Astrocyte (in vitro differentiated cells and primary cell): ENCODE results near the gene CLMN. TPM values are rescaled to one million over a fixed set of nuclear protein-coding genes. Genes with fewer than 3 reads are reported as not detected.

Source experiments
- DNase-seq: peaks from one replicate; pipeline ENCODE4 v3.0.0-alpha.2; 2010; ENCODE audit warnings: low read depth
- FAIRE-seq: peaks from 2 replicates; lab custom pipeline; 2011; peaks lifted over from hg19 to GRCh38; lab: Jason Lieb, UNC
- H2AFZ ChIP-seq: 2 replicates; pipeline ENCODE4 v1.6.0; 2012; ENCODE audit warnings: low read depth, low read length, inconsistent platforms
- H3K27ac ChIP-seq: 2 replicates; pipeline ENCODE4 v1.5.1; 2011; ENCODE audit warnings: low read depth, low read length, inconsistent platforms
- H3K27me3 ChIP-seq: 2 replicates; pipeline ENCODE4 v1.6.0; 2011; ENCODE audit warnings: low read length, inconsistent platforms; ENCODE audit not compliant: insufficient read depth
- H3K36me3 ChIP-seq: 2 replicates; pipeline ENCODE4 v1.5.1; 2011; ENCODE audit warnings: low read length, inconsistent platforms; ENCODE audit not compliant: insufficient read depth
- H3K4me1 ChIP-seq: 2 replicates; pipeline ENCODE4 v1.5.1; 2011; ENCODE audit warnings: low read length, inconsistent platforms; ENCODE audit not compliant: insufficient read depth
- H3K4me2 ChIP-seq: 2 replicates; pipeline ENCODE4 v1.6.0; 2012; ENCODE audit warnings: low read length, inconsistent platforms
- H3K4me3 ChIP-seq: 2 replicates; pipeline ENCODE4 v1.5.1; 2011; ENCODE audit warnings: low read depth, mild to moderate bottlenecking, low read length, inconsistent platforms; ENCODE audit not compliant: insufficient read depth
- H3K79me2 ChIP-seq: 2 replicates; pipeline ENCODE4 v1.6.0; 2012; ENCODE audit warnings: mild to moderate bottlenecking, low read length, inconsistent platforms; ENCODE audit not compliant: insufficient read depth
- H3K9ac ChIP-seq: 2 replicates; pipeline ENCODE4 v1.6.0; 2012; ENCODE audit warnings: mild to moderate bottlenecking, low read length, inconsistent platforms
- H3K9me3 ChIP-seq: 2 replicates; pipeline ENCODE4 v1.5.1; 2012; ENCODE audit warnings: low read depth, mild to moderate bottlenecking, low read length, inconsistent platforms; ENCODE audit not compliant: insufficient read depth
- H4K20me1 ChIP-seq: 2 replicates; pipeline ENCODE4 v1.6.0; 2012; ENCODE audit warnings: low read length, inconsistent platforms; ENCODE audit not compliant: insufficient read depth
- H3K27ac Mint-ChIP-seq: one replicate; pipeline ENCODE4 v1.8.0; 2021; ENCODE audit warnings: mild to moderate bottlenecking, mixed read lengths; ENCODE audit not compliant: unreplicated experiment
- H3K27me3 Mint-ChIP-seq: one replicate; pipeline ENCODE4 v1.8.0; 2021; ENCODE audit warnings: low read depth, mixed read lengths; ENCODE audit not compliant: unreplicated experiment
- H3K36me3 Mint-ChIP-seq: one replicate; pipeline ENCODE4 v1.8.0; 2021; ENCODE audit warnings: low read depth, mixed read lengths; ENCODE audit not compliant: unreplicated experiment
- H3K4me1 Mint-ChIP-seq: one replicate; pipeline ENCODE4 v1.8.0; 2021; ENCODE audit warnings: low read depth, mixed read lengths; ENCODE audit not compliant: unreplicated experiment
- H3K4me3 Mint-ChIP-seq: one replicate; pipeline ENCODE4 v1.8.0; 2021; ENCODE audit warnings: mild to moderate bottlenecking, moderate library complexity, mixed read lengths; ENCODE audit not compliant: unreplicated experiment
- H3K9me3 Mint-ChIP-seq: one replicate; pipeline ENCODE4 v1.8.0; 2021; ENCODE audit warnings: mild to moderate bottlenecking, mixed read lengths; ENCODE audit not compliant: unreplicated experiment
- CTCF ChIP-seq: IDR thresholded peaks from 2 replicates; pipeline ENCODE4 v1.5.1; 2011; ENCODE audit warnings: low read depth, mild to moderate bottlenecking, inconsistent platforms, low read length, moderate library complexity; ENCODE audit not compliant: insufficient read depth
- EZH2 ChIP-seq: IDR thresholded peaks from 2 replicates; pipeline ENCODE4 v1.6.1; 2012; ENCODE audit warnings: mild to moderate bottlenecking, low read length, inconsistent platforms; ENCODE audit not compliant: insufficient read depth
- total RNA-seq: library from RNA; stranded (reverse); gene quantifications from 2 replicates; pipeline ENCODE4 v1.2.1, GENCODE V29; 2021

CLMN gene
- total RNA-seq, 1 donor from 2014 or later, result 14.0 TPM

GRCh38 chr14:95232894-95233584 lies 86.7 kb downstream of the CLMN start:
- H2AFZ ChIP-seq, result no peak overlapping the region
- H3K4me1 Mint-ChIP-seq, result peaks cover 1% of the 10 kb centered on the region
- no peaks in the 10 kb centered on the region for H3K9me3 ChIP-seq
- H3K27ac Mint-ChIP-seq, result no peak overlapping the region
- no peak overlapping the region for H3K4me3 Mint-ChIP-seq
- TF ChIP-seq CTCF, result no peak
- no peak for TF ChIP-seq EZH2
- H3K9me3 Mint-ChIP-seq, result no peaks in the 10 kb centered on the region
- no peak overlapping the region for H3K4me3 ChIP-seq
- H3K36me3 ChIP-seq, result no peaks in the 10 kb centered on the region
- H3K27me3 Mint-ChIP-seq, result peaks cover 8% of the 10 kb centered on the region
- no peak for DNase-seq
- FAIRE-seq, result no peak
- H3K27ac ChIP-seq, result no peak overlapping the region
- H4K20me1 ChIP-seq, result no peaks in the 10 kb centered on the region
- no peak overlapping the region for H3K4me2 ChIP-seq
- H3K4me1 ChIP-seq, result peaks cover 5% of the 10 kb centered on the region
- H3K79me2 ChIP-seq, result no peaks in the 10 kb centered on the region
- H3K9ac ChIP-seq, result no peak overlapping the region
- no peaks in the 10 kb centered on the region for H3K36me3 Mint-ChIP-seq
- peaks cover 2% of the 10 kb centered on the region for H3K27me3 ChIP-seq

- Mint-ChIP-seq H3K27ac (no peak overlapping the region), H3K4me3 (no peak overlapping the region), H3K9me3 (no peaks in the 10 kb centered on the region), H3K36me3 (no peaks in the 10 kb centered on the region), H3K4me1 (peaks cover 1% of the 10 kb centered on the region), H3K27me3 (peaks cover 8% of the 10 kb centered on the region)
- H3K9ac ChIP-seq, result no peak overlapping the region
- peaks cover 14% of the 10 kb centered on the region for H3K4me1 ChIP-seq
- FAIRE-seq (no peak), DNase-seq (no peak)
- H3K79me2 ChIP-seq, result no peaks in the 10 kb centered on the region
- TF ChIP-seq EZH2 (no peak), CTCF (no peak)
- peaks cover 2% of the 10 kb centered on the region for H3K27me3 ChIP-seq
- no peaks in the 10 kb centered on the region for H3K36me3 ChIP-seq
- H3K4me2 ChIP-seq, result no peak overlapping the region
- H4K20me1 ChIP-seq, result no peaks in the 10 kb centered on the region
- H3K9me3 ChIP-seq, result no peaks in the 10 kb centered on the region
- no peak overlapping the region for H2AFZ ChIP-seq
- no peak overlapping the region for H3K4me3 ChIP-seq
- no peak overlapping the region for H3K27ac ChIP-seq
Measured at GRCh38 chr14:95231966-95232633, 87.6 kb downstream of the CLMN start.

- Histone ChIP-seq H3K4me2 (no peak overlapping the region), H3K27me3 (peaks cover 2% of the 10 kb centered on the region), H3K27ac (no peak overlapping the region), H2AFZ (no peak overlapping the region), H3K9ac (no peak overlapping the region), H3K79me2 (no peaks in the 10 kb centered on the region), H3K36me3 (no peaks in the 10 kb centered on the region), H3K4me1 (peaks cover 19% of the 10 kb centered on the region), H4K20me1 (no peaks in the 10 kb centered on the region), H3K9me3 (no peaks in the 10 kb centered on the region), H3K4me3 (no peak overlapping the region)
- Mint-ChIP-seq H3K9me3 (no peaks in the 10 kb centered on the region), H3K27me3 (peaks cover 5% of the 10 kb centered on the region), H3K27ac (no peak overlapping the region), H3K4me1 (peaks cover 1% of the 10 kb centered on the region), H3K36me3 (no peaks in the 10 kb centered on the region), H3K4me3 (no peak overlapping the region)
- no peak for TF ChIP-seq CTCF
- TF ChIP-seq EZH2, result no peak
- no peak for FAIRE-seq
- DNase-seq, result no peak
Measured at GRCh38 chr14:95229749-95230148, 90.0 kb downstream of the CLMN start.
